Neural cell (in vitro differentiated cells): ENCODE measurements around the gene MARVELD1. TPM values are rescaled to one million over a fixed set of nuclear protein-coding genes. Genes with fewer than 3 reads are reported as not detected.

ENCODE experiments used
- H2AFZ ChIP-seq: fragments of 200-600, 300-800 bp; sonication (generic), shearing (Covaris generic); 2 replicates; pipeline ENCODE4 v1.6.0; 2014; ENCODE audit warnings: low read depth, mild to moderate bottlenecking, antibody characterized with exemption, low read length, moderate library complexity
- H3F3A ChIP-seq: fragments of 200-600 bp; shearing (Covaris generic); 2 replicates; pipeline ENCODE4 v1.6.1; 2016; ENCODE audit warnings: mild to moderate bottlenecking, moderate library complexity, mixed read lengths, antibody characterized with exemption, low read length; ENCODE audit not compliant: insufficient read depth, poor library complexity, severe bottlenecking
- H3K27ac ChIP-seq: fragments of 200-600, 300-800 bp; sonication (generic), shearing (Covaris generic); 2 replicates; pipeline ENCODE4 v1.5.1; 2014; ENCODE audit warnings: mild to moderate bottlenecking, low read length, moderate library complexity
- H3K27me3 ChIP-seq: fragments of 300-800, 200-600 bp; sonication (generic), shearing (Covaris generic); 2 replicates; pipeline ENCODE4 v1.6.0; 2014; ENCODE audit warnings: mild to moderate bottlenecking, low read depth, low read length, moderate library complexity; ENCODE audit not compliant: insufficient read depth
- H3K36me3 ChIP-seq: fragments of 300-800, 200-600 bp; sonication (generic), shearing (Covaris generic); 2 replicates; pipeline ENCODE4 v1.5.1; 2014; ENCODE audit warnings: mild to moderate bottlenecking, antibody characterized with exemption, low read length, moderate library complexity; ENCODE audit not compliant: insufficient read depth
- H3K4me2 ChIP-seq: fragments of 300-800, 200-600 bp; sonication (generic), shearing (Covaris generic); 2 replicates; pipeline ENCODE4 v1.6.0; 2014; ENCODE audit warnings: mild to moderate bottlenecking, low read length
- H3K4me3 ChIP-seq: fragments of 300-800, 200-600 bp; sonication (generic), shearing (Covaris generic); 2 replicates; pipeline ENCODE4 v1.5.1; 2014; ENCODE audit warnings: mild to moderate bottlenecking, low read length, moderate library complexity
- H3K79me2 ChIP-seq: fragments of 200-600 bp; shearing (Covaris generic); replicated peaks from 2 replicates; pipeline ENCODE4 v1.6.0; 2014; ENCODE audit warnings: mild to moderate bottlenecking, low read length, moderate library complexity; ENCODE audit not compliant: insufficient read depth
- H3K9ac ChIP-seq: fragments of 300-800, 200-600 bp; sonication (generic), shearing (Covaris generic); 2 replicates; pipeline ENCODE4 v1.6.1; 2016; ENCODE audit warnings: mild to moderate bottlenecking, low read length, mixed read lengths
- H3K9me2 ChIP-seq: fragments of 200-600 bp; shearing (Covaris generic); 2 replicates; pipeline ENCODE4 v1.6.1; 2016; ENCODE audit warnings: mild to moderate bottlenecking, low read length, mixed read lengths; ENCODE audit not compliant: insufficient read depth
- H3K9me3 ChIP-seq: fragments of 200-600, 300-800 bp; sonication (generic), shearing (Covaris generic); 2 replicates; pipeline ENCODE4 v1.6.1; 2016; ENCODE audit warnings: mild to moderate bottlenecking, mixed run types, low read length, moderate library complexity, mixed read lengths
- H4K20me1 ChIP-seq: fragments of 200-600 bp; shearing (Covaris generic); 2 replicates; pipeline ENCODE4 v1.6.1; 2016; ENCODE audit warnings: mild to moderate bottlenecking, mixed run types; ENCODE audit not compliant: insufficient read depth
- CTCF ChIP-seq: fragments of 450-650 bp; IDR thresholded peaks from 2 replicates; pipeline ENCODE4 v1.5.1; 2014; ENCODE audit warnings: antibody characterized with exemption, mild to moderate bottlenecking, moderate library complexity; ENCODE audit not compliant: poor library complexity, severe bottlenecking
- EP300 ChIP-seq: fragments of 450-650 bp; conservative IDR thresholded peaks from 2 replicates; pipeline ENCODE4 v1.6.1; 2014; ENCODE audit warnings: antibody characterized with exemption, mild to moderate bottlenecking, moderate library complexity; ENCODE audit not compliant: poor library complexity, severe bottlenecking
- EZH2 ChIP-seq: fragments of 200-600, 300-800 bp; shearing (Covaris generic), sonication (generic); IDR thresholded peaks from 2 replicates; pipeline ENCODE4 v1.6.1; 2014; ENCODE audit warnings: antibody characterized with exemption, low read length, borderline replicate concordance, mild to moderate bottlenecking; ENCODE audit not compliant: insufficient read depth, poor library complexity, severe bottlenecking
- MXI1 ChIP-seq: fragments of 450-650 bp; conservative IDR thresholded peaks from 2 replicates; pipeline ENCODE4 v1.6.1; 2014; ENCODE audit warnings: antibody characterized with exemption, mild to moderate bottlenecking; ENCODE audit not compliant: poor library complexity, severe bottlenecking
- POLR2AphosphoS5 ChIP-seq: IDR thresholded peaks from 2 replicates; pipeline ENCODE4 v1.6.1; 2012
- RAD21 ChIP-seq: fragments of 450-650 bp; conservative IDR thresholded peaks from 2 replicates; pipeline ENCODE4 v1.6.1; 2014; ENCODE audit warnings: antibody characterized with exemption, mild to moderate bottlenecking, moderate library complexity
- REST ChIP-seq: IDR thresholded peaks from 2 replicates; pipeline ENCODE4 v1.6.1; 2012; ENCODE audit warnings: borderline replicate concordance
- SMC3 ChIP-seq: fragments of 450-650 bp; conservative IDR thresholded peaks from 2 replicates; pipeline ENCODE4 v1.6.1; 2014; ENCODE audit warnings: antibody characterized with exemption, mild to moderate bottlenecking, moderate library complexity; ENCODE audit not compliant: poor library complexity
- TAF1 ChIP-seq: IDR thresholded peaks from 2 replicates; pipeline ENCODE4 v1.6.1; 2012; ENCODE audit warnings: low read depth
- polyA plus RNA-seq: library from polyadenylated mRNA; depleted of rRNA; stranded (reverse); fragments of >200 nt; gene quantifications from 2 replicates; pipeline ENCODE4 v1.2.3, GENCODE V29; 2014

MARVELD1 gene
- polyA plus RNA-seq, 1 donor from 2014 or later, result 2.3 TPM

- Histone ChIP-seq H3K9me3 (no peaks in the 10 kb centered on the region), H3F3A (no peaks in the 10 kb centered on the region), H3K79me2 (no peaks in the 10 kb centered on the region), H3K9me2 (no peaks in the 10 kb centered on the region), H3K9ac (no peak overlapping the region), H4K20me1 (no peaks in the 10 kb centered on the region), H3K36me3 (no peaks in the 10 kb centered on the region), H3K27me3 (no peaks in the 10 kb centered on the region), H3K4me2 (no peak overlapping the region), H3K4me3 (no peak overlapping the region), H2AFZ (no peak overlapping the region), H3K27ac (no peak overlapping the region)
- TF ChIP-seq POLR2AphosphoS5 (no peak), EP300 (no peak), REST (no peak), SMC3 (no peak), MXI1 (no peak), TAF1 (no peak), CTCF (no peak), EZH2 (no peak), RAD21 (no peak)
These were observed 49.3 kb downstream of the MARVELD1 start for GRCh38 chr10:97762816-97763215.

DNA sequence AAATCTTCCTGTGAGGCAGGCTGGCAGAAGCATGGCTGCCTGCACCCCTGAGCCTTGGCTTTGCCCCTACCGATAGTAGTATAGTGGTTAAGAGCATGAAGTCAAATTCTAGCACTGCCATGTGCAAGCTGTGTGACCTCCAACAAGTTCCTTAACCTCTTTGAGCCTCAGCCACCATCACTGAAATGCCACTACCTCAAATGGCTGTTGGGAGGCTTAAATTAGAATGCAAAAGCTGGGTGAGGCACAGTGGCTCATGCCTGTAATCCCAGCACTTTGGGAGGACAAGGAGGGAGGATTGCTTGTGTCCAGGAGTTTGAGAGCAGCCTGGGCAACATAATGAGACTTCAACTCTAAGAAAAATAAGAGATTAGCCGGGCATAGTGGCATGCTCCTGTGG lies 49.9 kb downstream of the MARVELD1 start:
- Histone ChIP-seq H3K9me2 (no peaks in the 10 kb centered on the region), H2AFZ (no peak overlapping the region)

More for the DNA sequence above, 49.9 kb downstream of the MARVELD1 start:
- no peak overlapping the region for H3K4me3 ChIP-seq
- H3K4me2 ChIP-seq, result no peak overlapping the region
- H3K9ac ChIP-seq, result no peak overlapping the region
- H3K27me3 ChIP-seq, result no peaks in the 10 kb centered on the region
- no peaks in the 10 kb centered on the region for H3K9me3 ChIP-seq
- no peaks in the 10 kb centered on the region for H3F3A ChIP-seq
- no peaks in the 10 kb centered on the region for H3K36me3 ChIP-seq
- TF ChIP-seq EZH2 (no peak), MXI1 (no peak), TAF1 (no peak), RAD21 (no peak), EP300 (no peak)
- no peaks in the 10 kb centered on the region for H3K79me2 ChIP-seq
- no peak overlapping the region for H3K27ac ChIP-seq
- H4K20me1 ChIP-seq, result no peaks in the 10 kb centered on the region
